RKO (cell line): ENCODE data around the gene MRPL1.
"Not testable (repeated sequence)": the region's sequence is repeated elsewhere in the genome, so short reads cannot be mapped to it uniquely, and the experiment has no call there.

Experiments used
- DNase-seq: peaks from one replicate; pipeline ENCODE4 v3.0.0-alpha.2; 2016; ENCODE audit warnings: low spot score

The MRPL1 gene

DNA sequence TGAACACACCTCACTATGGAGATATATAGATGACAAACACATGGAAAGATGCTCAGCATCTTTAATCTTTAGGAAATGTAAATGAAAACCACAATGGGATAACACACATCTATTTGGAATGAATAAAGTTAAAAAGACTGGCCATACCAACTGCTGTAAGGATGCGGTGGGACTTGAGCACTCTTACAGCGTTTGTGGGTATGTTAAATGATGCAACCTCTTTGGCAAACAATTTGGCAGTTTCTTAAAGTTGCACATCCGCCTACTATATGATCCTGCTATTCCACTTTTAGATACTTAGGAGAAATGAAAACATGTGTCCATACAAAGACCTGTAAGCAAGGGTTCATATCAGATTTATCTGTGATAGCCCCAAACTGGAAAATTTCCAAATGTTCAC, 50.7 kb downstream of the MRPL1 start:
- DNase-seq = no peak

DNA sequence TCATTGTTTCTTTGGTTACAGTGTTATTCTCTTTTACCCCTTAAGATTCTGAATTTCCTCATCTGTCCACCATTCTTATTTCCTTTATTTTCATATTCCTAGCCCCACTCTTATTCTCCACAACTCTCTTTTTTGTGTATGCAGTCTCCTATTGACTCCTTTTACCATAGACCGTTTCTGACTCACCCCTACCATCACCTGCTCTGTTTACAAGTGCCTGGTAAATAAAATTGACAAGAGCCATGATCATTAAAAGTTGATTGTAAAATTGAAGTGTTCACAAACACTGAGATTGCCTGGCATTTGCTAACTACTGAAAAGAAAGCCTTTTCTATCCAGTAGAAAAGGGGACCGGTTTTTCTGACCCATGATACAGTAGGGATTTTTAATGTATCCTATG, 54.4 kb downstream of the MRPL1 start:
- DNase-seq = no peak

- no peak for DNase-seq
Measured at GRCh38 chr4:77917601-77918000, 55.0 kb downstream of the MRPL1 start.

DNA sequence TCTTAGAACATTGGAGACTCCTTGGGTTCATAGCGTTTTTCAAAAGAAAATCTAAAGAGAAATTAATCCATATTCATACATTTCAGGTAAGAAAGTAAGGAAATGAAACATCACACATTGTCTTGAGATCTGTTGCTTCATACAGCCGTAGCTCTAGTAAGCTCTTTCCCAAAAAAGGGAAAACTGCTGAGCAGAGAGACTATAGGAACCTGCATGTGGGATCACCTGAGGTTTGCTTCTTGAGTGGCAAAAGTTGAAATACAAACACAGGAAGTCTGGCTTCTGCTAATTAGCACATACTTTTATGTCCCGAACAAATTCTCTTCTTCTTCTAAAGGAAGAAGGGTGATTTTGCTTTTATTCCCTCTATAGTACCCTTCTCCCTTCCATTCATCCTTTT, 57.7 kb downstream of the MRPL1 start:
- no peak for DNase-seq

GRCh38 chr4:77921701-77922100, 59.1 kb downstream of the MRPL1 start:
- DNase-seq = peak; percentile 90

DNA sequence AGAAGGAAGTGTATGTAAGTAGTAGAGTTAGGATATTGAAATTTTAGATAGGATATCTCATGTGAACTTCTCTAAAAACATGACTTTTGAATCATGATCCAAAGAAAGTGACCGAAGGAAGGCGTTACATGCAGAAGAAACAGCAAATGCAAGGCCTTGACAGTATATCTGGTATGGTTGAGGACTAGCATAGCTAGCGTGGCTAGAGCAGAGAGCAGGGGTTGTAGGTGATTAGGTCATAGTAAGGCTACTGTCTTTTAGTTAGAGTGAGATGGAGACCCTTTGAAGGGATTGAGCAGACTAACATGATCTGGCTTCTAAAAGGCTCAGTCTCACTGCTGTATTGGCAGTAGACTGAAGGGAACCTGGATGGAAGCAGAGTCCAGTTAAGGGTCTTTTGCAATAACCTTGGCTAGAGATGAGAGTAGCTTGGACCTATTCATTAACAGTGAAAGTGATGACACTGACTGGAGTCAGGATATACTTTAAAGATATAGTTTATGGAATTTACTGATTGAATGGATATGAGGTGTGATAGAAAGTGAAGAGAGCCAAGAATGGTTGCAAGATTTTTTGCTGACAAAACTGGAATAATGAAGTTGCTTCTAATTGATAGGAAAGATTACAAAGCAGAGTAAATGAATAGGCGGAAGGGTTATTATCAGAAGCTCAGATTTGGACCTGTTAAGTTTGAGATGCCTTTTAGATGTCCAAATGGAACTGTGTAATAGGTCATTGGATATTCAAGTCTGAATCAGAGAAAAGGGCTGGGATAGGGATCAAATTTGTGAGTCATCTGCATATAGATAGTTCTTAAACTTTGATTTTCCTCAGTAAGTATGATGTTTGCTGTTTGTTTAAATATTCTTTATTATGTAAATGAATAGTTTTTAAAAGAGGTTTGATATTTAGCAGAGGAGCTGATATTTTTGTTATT, 59.8 kb downstream of the MRPL1 start:
- DNase-seq = no peak

- DNase-seq = no peak
Measured at GRCh38 chr4:77927991-77928925, 65.6 kb downstream of the MRPL1 start.

DNA sequence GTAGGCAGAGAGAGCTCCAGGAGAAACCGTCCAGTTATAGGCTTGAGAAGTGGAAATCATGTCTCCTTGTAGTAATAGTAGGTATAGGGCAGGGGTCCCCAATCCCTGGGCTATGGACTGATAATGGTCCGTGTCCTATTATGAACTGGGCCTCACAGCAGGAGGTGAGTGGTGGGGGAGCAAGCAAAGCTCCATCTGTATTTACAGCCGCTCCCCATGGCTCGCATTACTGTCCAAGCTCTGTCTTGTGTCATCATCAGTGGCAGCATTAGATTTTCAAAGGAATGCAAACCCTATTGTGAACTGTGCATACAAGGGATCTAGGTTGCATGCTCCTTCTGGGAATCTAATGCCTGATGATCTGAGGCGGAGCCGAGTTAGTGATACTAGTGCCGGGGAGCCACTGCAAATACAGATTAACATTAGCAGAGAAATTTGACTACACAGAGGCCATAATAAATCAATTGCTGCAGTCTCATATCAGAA, 67.6 kb downstream of the MRPL1 start:
- no peak for DNase-seq

GRCh38 chr4:77930876-77931275, 68.2 kb downstream of the MRPL1 start:
- no peak for DNase-seq

GRCh38 chr4:77931452-77932135, 69.0 kb downstream of the MRPL1 start:
- peak; percentile 52 for DNase-seq

DNA sequence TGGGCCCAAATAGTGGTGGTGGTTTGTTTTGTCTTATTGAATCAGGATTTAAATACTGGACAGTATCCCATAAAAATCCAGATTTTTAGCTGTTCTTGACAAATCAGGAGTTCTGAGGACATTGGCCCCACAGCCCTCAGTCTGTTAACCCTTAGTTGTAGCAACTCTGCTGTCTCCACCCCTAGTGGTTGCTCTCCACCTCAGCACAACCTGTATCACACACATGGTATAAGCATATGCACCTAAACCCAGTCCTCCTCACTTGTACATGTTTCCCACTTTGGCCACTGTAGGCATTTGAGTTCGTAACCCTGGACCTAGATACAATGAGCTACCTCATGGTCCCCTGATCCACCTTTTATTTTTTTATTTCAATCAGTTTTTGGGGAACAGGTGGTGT, 75.9 kb downstream of the MRPL1 start:
- no peak for DNase-seq

- not testable (repeated sequence) for DNase-seq
Measured at GRCh38 chr4:77945929-77946328, 83.3 kb downstream of the MRPL1 start.

- no peak for DNase-seq
Measured at GRCh38 chr4:77950203-77950602, 87.6 kb downstream of the MRPL1 start.

GRCh38 chr4:77952457-77952856, 89.8 kb downstream of the MRPL1 start:
- DNase-seq = no peak

DNA sequence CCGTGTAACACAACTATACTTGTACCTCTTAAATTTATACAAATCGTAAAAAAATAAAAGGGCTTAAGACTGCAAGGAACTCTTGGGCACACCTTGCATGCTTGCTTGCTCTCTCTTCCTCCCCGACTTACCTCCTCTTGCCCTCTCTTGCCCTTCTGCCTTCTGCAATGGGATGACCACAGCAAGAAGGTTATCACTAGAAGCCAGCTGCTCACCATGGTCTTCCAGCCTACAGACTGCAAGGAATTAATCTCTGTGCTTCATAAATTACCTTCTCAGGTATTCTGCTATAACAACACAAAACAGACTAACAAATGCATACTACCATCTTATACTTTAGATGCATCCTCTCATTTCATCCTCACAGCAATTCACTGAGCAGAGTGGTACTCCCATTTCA, 92.1 kb downstream of the MRPL1 start:
- DNase-seq = no peak

- DNase-seq = no peak
Measured at GRCh38 chr4:77956917-77957316, 94.3 kb downstream of the MRPL1 start.

DNA sequence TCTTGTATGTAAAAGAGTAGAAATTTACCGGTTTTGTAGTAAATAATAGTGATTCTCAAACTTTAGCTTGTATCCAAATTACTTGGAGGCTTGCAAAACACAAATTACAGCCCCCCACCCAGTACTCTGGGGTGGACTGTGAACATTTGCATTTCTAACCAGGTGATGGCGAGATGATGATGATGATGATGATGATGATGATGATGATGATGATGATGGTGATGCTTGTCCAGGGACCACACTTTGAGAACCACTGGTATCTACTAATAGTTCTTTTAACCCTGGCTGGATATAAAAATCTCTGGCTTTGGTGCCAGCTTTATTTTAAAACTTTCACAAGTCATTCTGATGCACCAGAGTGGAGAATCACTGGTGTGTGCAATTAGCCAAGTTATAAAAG, 96.3 kb downstream of the MRPL1 start:
- DNase-seq = no peak

DNA sequence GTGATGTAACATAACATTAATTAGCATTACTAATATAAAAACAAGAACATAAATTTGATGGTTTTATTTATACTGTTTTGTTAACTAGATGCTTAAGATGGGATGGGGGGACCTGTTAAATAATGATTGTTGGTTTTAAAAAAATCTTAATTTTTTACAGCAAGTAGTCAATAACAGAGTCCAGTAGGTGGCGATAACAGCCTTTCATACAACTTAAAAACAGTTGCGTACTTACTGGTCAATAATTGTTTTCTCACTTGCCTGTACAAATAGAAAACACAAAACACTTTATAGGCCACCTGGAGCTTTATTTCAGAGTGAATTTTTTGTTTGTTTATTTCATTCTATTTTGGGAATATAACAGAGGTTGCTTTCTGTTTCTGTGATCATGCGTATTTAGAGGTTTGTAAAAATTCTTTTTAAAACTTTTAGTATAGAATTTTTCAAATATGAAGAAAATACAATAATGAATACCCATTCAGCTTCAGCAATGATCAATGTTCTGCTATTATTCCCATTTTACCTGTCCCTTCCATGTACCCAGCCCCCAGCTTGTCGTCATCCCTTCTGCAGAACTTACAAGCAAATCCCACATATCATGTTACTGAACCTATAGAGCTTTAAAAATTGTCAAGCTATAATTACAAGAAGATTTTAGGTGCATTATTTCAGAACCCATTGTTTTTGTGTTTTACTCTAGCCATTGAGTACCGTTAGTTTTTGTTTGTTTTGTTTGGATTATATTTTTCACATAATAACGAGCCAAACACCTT, 97.1 kb downstream of the MRPL1 start:
- peak; percentile 74 for DNase-seq

DNA sequence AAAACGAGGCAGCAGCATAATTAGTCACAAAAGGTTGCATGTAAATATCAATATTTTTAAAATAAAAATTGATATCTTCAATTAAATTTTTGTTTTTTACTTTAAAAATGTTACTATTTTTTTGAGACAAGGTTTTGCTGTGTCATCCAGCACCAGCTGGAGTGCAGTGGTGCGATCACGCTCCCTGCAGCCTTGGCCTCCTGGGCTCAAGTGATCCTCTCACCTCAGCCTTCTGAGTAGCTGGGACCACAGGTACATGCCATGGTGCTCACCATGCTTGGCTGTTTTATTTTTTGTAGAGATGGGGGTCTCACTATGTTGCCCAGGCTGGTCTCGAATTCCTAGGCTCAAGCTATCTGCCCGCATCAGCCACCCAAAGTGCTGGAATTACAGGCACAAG, 97.7 kb downstream of the MRPL1 start:
- DNase-seq = no peak

DNA sequence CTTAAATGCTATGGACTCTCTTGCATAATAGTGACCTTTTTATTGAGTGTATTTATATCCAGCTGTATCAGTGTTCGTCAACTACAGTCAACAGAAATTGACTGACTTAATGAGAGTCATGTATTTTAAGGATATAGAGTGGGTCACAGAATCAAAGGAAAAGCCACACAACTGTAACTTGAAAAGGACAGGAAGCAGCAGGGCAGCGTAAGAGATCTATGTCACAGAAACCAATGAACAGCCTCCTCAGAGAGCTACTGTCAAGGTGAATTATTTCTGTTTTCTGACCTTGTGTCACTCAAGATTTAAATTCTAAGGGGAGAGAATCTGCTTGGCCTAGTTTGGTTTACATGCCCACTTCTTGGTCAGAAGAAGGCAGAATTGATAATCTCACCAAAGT, 100.4 kb downstream of the MRPL1 start:
- DNase-seq = no peak

DNA sequence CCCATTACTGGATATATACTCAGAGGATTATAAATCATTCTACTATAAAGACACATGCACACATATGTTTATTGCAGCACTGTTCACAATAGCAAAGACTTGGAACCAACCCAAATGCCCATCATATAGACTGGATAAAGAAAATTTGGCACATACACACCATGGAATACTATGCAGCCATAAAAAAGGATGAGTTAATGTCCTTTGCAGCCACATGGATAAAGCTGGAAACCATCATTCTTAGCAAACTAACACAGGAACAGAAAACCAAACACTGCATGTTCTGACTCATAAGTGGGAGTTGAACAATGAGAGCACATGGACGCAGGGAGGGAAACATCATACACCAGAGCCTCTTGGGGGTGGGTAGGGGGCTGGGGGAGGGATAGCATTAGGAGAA, 111.0 kb downstream of the MRPL1 start:
- not testable (repeated sequence) for DNase-seq
